Lower leg skin (tissue), 4 donors: ENCODE data around the gene TMEM44. TPM values are rescaled to one million over a fixed set of nuclear protein-coding genes. Genes with fewer than 3 reads are reported as not detected.

Experiments used
- DNase-seq, 2 donors: peaks; one replicate each; pipeline ENCODE4 v3.0.0-alpha.2; 2019; ENCODE audit warnings: low spot score in 2 of 2
- H3K4me3 ChIP-seq: fragments of 200-600 bp; sonication (generic); 2 replicates; pipeline ENCODE4 v1.5.1; 2017; ENCODE audit warnings: mild to moderate bottlenecking, low read depth; ENCODE audit not compliant: poor library complexity, severe bottlenecking
- CTCF ChIP-seq, 3 donors: fragments of 450-650 bp; IDR thresholded peaks; one replicate each; pipeline ENCODE4 v1.5.1; 2016; ENCODE audit warnings: antibody characterized with exemption in 3 of 3, mild to moderate bottlenecking in 3 of 3, moderate library complexity in 2 of 3
- POLR2A ChIP-seq, 2 donors: fragments of 450-650 bp; IDR thresholded peaks; one replicate each; pipeline ENCODE4 v1.6.1; 2016 to 2017; ENCODE audit warnings: antibody characterized with exemption in 2 of 2, mild to moderate bottlenecking in 1 of 2, moderate library complexity in 1 of 2
- WGBS, 2 donors: methylation state at CpG; one replicate each; pipeline ENCODE4 v1.1.5; 2018; 5-methylcytosine and 5-hydroxymethylcytosine counted together
- intact Hi-C: fragments of 100-400 bp; cut with DNase I; formaldehyde crosslinking; loops from one replicate; pipeline ENCODE4 v1.15.0; 2023; ENCODE audit warnings: low total_unique reads
- total RNA-seq, 4 donors: library from RNA; depleted of rRNA; stranded (reverse); fragments of >200 nt; gene quantifications; one replicate each; pipeline ENCODE4 v1.1.0, GENCODE V29; 2016

Gene TMEM44
- total RNA-seq, 4 donors from 2014 or later, result 1.2 to 8.5 (median 4.6) TPM

- intact Hi-C loops, result no loop called here
- TF ChIP-seq POLR2A (IDR thresholded peaks at IDR 0.05), result no peak
- TF ChIP-seq CTCF (IDR thresholded peaks at IDR 0.05), result no peak
- no peak for DNase-seq
- H3K4me3 ChIP-seq, result no peak overlapping the region
- WGBS, 2 donors, result 87 to 89% methylated on average over 1 of the region's 1 CpG
Measured at GRCh38 chr3:194676471-194676870, 43.3 kb upstream of the TMEM44 start.

- no peak overlapping the region for H3K4me3 ChIP-seq
- no peak for DNase-seq
- TF ChIP-seq CTCF (IDR thresholded peaks at IDR 0.05), result no peak
- TF ChIP-seq POLR2A (IDR thresholded peaks at IDR 0.05), result no peak
- WGBS, 2 donors, result 23 to 24% methylated on average over 4 of the region's 4 CpGs
- intact Hi-C loops, result no loop called here
Measured at GRCh38 chr3:194675680-194676079, 42.5 kb upstream of the TMEM44 start.

- DNase-seq, result no peak
- no peak overlapping the region for H3K4me3 ChIP-seq
- intact Hi-C loops, result no loop called here
- WGBS, 2 donors, result 39 to 42% methylated on average over 12 of the region's 12 CpGs
- TF ChIP-seq CTCF (IDR thresholded peaks at IDR 0.05) (no peak), POLR2A (IDR thresholded peaks at IDR 0.05) (no peak)
Measured at GRCh38 chr3:194675081-194675640, 41.9 kb upstream of the TMEM44 start.

- H3K4me3 ChIP-seq, result no peak overlapping the region
- WGBS, 2 donors, result 68 to 76% methylated on average over 3 of the region's 3 CpGs
- TF ChIP-seq POLR2A (IDR thresholded peaks at IDR 0.05) (no peak), CTCF (IDR thresholded peaks at IDR 0.05) (no peak)
- intact Hi-C loops, result no loop called here
- no peak for DNase-seq
Measured at GRCh38 chr3:194673761-194674160, 40.5 kb upstream of the TMEM44 start.

- DNase-seq, result no peak
- intact Hi-C loops, result no loop called here
- H3K4me3 ChIP-seq, result peak overlapping the region; percentile 20
- 31% methylated on average over 5 of the region's 5 CpGs for WGBS, 2 donors
- TF ChIP-seq POLR2A (IDR thresholded peaks at IDR 0.05) (no peak), CTCF (IDR thresholded peaks at IDR 0.05) (no peak)
Measured at GRCh38 chr3:194672876-194673275, 39.7 kb upstream of the TMEM44 start.
